HG03520 (cell line): ENCODE data around the gene ADAMTS19.
"Not testable (repeated sequence)": the region's sequence is repeated elsewhere in the genome, so short reads cannot be mapped to it uniquely, and the experiment has no call there.

Source experiments
- ATAC-seq: cut with Tn5 transposase; IDR thresholded peaks from one replicate; pipeline ENCODE4 v1.9.1; 2021; ENCODE audit warnings: mild to moderate bottlenecking, moderate library complexity; ENCODE audit not compliant: unreplicated experiment

The ADAMTS19 gene

GRCh38 chr5:129459777-129460671, at the start of gene ADAMTS19:
Gene ADAMTS19, plus strand, starts transcription at chr5:129460298. Its CDS starts 94 bp downstream, at chr5:129460392.
- peak; percentile 37 for ATAC-seq

- ATAC-seq: no peak
Measured at GRCh38 chr5:129410488-129410887, 49.6 kb upstream of the ADAMTS19 start.

GRCh38 chr5:129412721-129413120, 47.4 kb upstream of the ADAMTS19 start:
- no peak for ATAC-seq

- no peak for ATAC-seq
Measured at GRCh38 chr5:129413570-129413969, 46.5 kb upstream of the ADAMTS19 start.

- ATAC-seq: no peak
Measured at GRCh38 chr5:129419292-129419691, 40.8 kb upstream of the ADAMTS19 start.

- no peak for ATAC-seq
Measured at GRCh38 chr5:129425031-129425430, 35.1 kb upstream of the ADAMTS19 start.

- no peak for ATAC-seq
Measured at GRCh38 chr5:129426071-129426470, 34.0 kb upstream of the ADAMTS19 start.

- ATAC-seq: not testable (repeated sequence)
Measured at GRCh38 chr5:129428636-129429035, 31.5 kb upstream of the ADAMTS19 start.

- ATAC-seq: no peak
Measured at GRCh38 chr5:129431406-129431805, 28.7 kb upstream of the ADAMTS19 start.

- ATAC-seq: no peak
Measured at GRCh38 chr5:129438322-129438721, 21.8 kb upstream of the ADAMTS19 start.

- ATAC-seq: no peak
Measured at GRCh38 chr5:129440424-129440823, 19.7 kb upstream of the ADAMTS19 start.

GRCh38 chr5:129441096-129441495, 19.0 kb upstream of the ADAMTS19 start:
- no peak for ATAC-seq

GRCh38 chr5:129445379-129445778, 14.7 kb upstream of the ADAMTS19 start:
- peak; percentile 84 for ATAC-seq

GRCh38 chr5:129447968-129448367, 12.1 kb upstream of the ADAMTS19 start:
- no peak for ATAC-seq

- no peak for ATAC-seq
Measured at GRCh38 chr5:129448654-129449053, 11.4 kb upstream of the ADAMTS19 start.

GRCh38 chr5:129454461-129454860, 5.6 kb upstream of the ADAMTS19 start:
- ATAC-seq: no peak

- no peak for ATAC-seq
Measured at GRCh38 chr5:129459450-129459776, 685 bp upstream of the ADAMTS19 start.

GRCh38 chr5:129460672-129460935, 506 bp downstream of the ADAMTS19 start:
- no peak for ATAC-seq

- no peak for ATAC-seq
Measured at GRCh38 chr5:129460936-129461710, 1.0 kb downstream of the ADAMTS19 start.

GRCh38 chr5:129461711-129462332, 1.7 kb downstream of the ADAMTS19 start:
- ATAC-seq: no peak

- ATAC-seq: no peak
Measured at GRCh38 chr5:129465776-129466344, 5.8 kb downstream of the ADAMTS19 start.
